ENCODE data around the gene ETDC.
A peak's percentile ranks its signal among the peaks of the same experiment; 100 is the strongest.

Gene ETDC

GRCh38 chrX:135340831-135341230, 31.6 kb downstream of the ETDC start:
- TF ChIP-seq CTCF (IDR thresholded peaks at IDR 0.05; ENCODE audit: low read length) (no peak), EZH2 (optimal IDR thresholded peaks at IDR 0.05; ENCODE audit: low read depth, low read length) (no peak), EZH2phosphoT487 (IDR thresholded peaks at IDR 0.05; ENCODE audit: low read length) (no peak)
- H3K79me2 ChIP-seq (ENCODE audit: low read length): peaks cover 39% of the 10 kb centered on the region
- no peaks in the 10 kb centered on the region for H3K9me2 ChIP-seq (replicated peaks; ENCODE audit: insufficient read depth, low read length)
- H3F3A ChIP-seq (ENCODE audit: insufficient read depth, low read length): peaks cover 4% of the 10 kb centered on the region
- no peak overlapping the region for H3K4me3 ChIP-seq (ENCODE audit: low read length)
- no peak overlapping the region for H3K27ac ChIP-seq (ENCODE audit: low read length)
- no peaks in the 10 kb centered on the region for H3K27me3 ChIP-seq (replicated peaks; ENCODE audit: insufficient read depth, low read length)
- no peak for DNase-seq
- H3K9me3 ChIP-seq (replicated peaks; ENCODE audit: insufficient read depth, low read length): no peaks in the 10 kb centered on the region; the same call in 1 of the 2 replicates
- H3K4me2 ChIP-seq (ENCODE audit: low read depth, low read length): peak overlapping the region; percentile 81; the same call in 1 of the 2 replicates
- no peak overlapping the region for H2AFZ ChIP-seq (ENCODE audit: low read length)
- no peaks in the 10 kb centered on the region for H4K20me1 ChIP-seq (ENCODE audit: insufficient read depth, low read length)
- no peaks in the 10 kb centered on the region for H3K4me1 ChIP-seq (ENCODE audit: low read length)
- no peaks in the 10 kb centered on the region for H3K36me3 ChIP-seq (replicated peaks; ENCODE audit: insufficient read depth, low read length)
- no peak overlapping the region for H3K9ac ChIP-seq (ENCODE audit: low read length)

GRCh38 chrX:135345107-135345589, 35.9 kb downstream of the ETDC start:
- no peaks in the 10 kb centered on the region for H3K27me3 ChIP-seq (replicated peaks; ENCODE audit: insufficient read depth, low read length)
- peaks cover 30% of the 10 kb centered on the region for H3K79me2 ChIP-seq (ENCODE audit: low read length)
- DNase-seq: no peak
- H3K4me3 ChIP-seq (ENCODE audit: low read length): peak overlapping the region; percentile 80
- no peaks in the 10 kb centered on the region for H3K36me3 ChIP-seq (replicated peaks; ENCODE audit: insufficient read depth, low read length)
- H3K9me2 ChIP-seq (replicated peaks; ENCODE audit: insufficient read depth, low read length): no peaks in the 10 kb centered on the region
- no peaks in the 10 kb centered on the region for H3K4me1 ChIP-seq (ENCODE audit: low read length)
- peak overlapping the region; percentile 90 for H2AFZ ChIP-seq (ENCODE audit: low read length)
- peak overlapping the region; percentile 46; the same call in 1 of the 2 replicates for H3K9ac ChIP-seq (ENCODE audit: low read length)
- H3K4me2 ChIP-seq (ENCODE audit: low read depth, low read length): peak overlapping the region; percentile 79
- H3F3A ChIP-seq (ENCODE audit: insufficient read depth, low read length): peaks cover 4% of the 10 kb centered on the region
- no peaks in the 10 kb centered on the region for H3K9me3 ChIP-seq (replicated peaks; ENCODE audit: insufficient read depth, low read length)
- no peak overlapping the region for H3K27ac ChIP-seq (ENCODE audit: low read length)
- H4K20me1 ChIP-seq (ENCODE audit: insufficient read depth, low read length): no peaks in the 10 kb centered on the region
- TF ChIP-seq EZH2 (optimal IDR thresholded peaks at IDR 0.05; ENCODE audit: low read depth, low read length) (no peak), EZH2phosphoT487 (IDR thresholded peaks at IDR 0.05; ENCODE audit: low read length) (no peak), CTCF (IDR thresholded peaks at IDR 0.05; ENCODE audit: low read length) (no peak)

- Histone ChIP-seq H3K36me3 (replicated peaks; ENCODE audit: insufficient read depth, low read length) (no peaks in the 10 kb centered on the region), H2AFZ (ENCODE audit: low read length) (no peak overlapping the region), H3K27ac (ENCODE audit: low read length) (no peak overlapping the region), H3K79me2 (ENCODE audit: low read length) (peaks cover 14% of the 10 kb centered on the region), H3F3A (ENCODE audit: insufficient read depth, low read length) (peaks cover 4% of the 10 kb centered on the region), H3K9ac (ENCODE audit: low read length) (no peak overlapping the region), H3K4me2 (ENCODE audit: low read depth, low read length) (no peak overlapping the region), H3K9me3 (replicated peaks; ENCODE audit: insufficient read depth, low read length) (no peaks in the 10 kb centered on the region), H3K4me1 (ENCODE audit: low read length) (no peaks in the 10 kb centered on the region), H3K27me3 (replicated peaks; ENCODE audit: insufficient read depth, low read length) (no peaks in the 10 kb centered on the region), H3K4me3 (ENCODE audit: low read length) (no peak overlapping the region), H3K9me2 (replicated peaks; ENCODE audit: insufficient read depth, low read length) (no peaks in the 10 kb centered on the region), H4K20me1 (ENCODE audit: insufficient read depth, low read length) (no peaks in the 10 kb centered on the region)
- no peak for TF ChIP-seq CTCF (IDR thresholded peaks at IDR 0.05; ENCODE audit: low read length)
- TF ChIP-seq EZH2phosphoT487 (IDR thresholded peaks at IDR 0.05; ENCODE audit: low read length): no peak
- TF ChIP-seq EZH2 (optimal IDR thresholded peaks at IDR 0.05; ENCODE audit: low read depth, low read length): no peak
- no peak for DNase-seq
Observed at GRCh38 chrX:135346975-135347374, 37.7 kb downstream of the ETDC start.
